Astrocyte (in vitro differentiated cells and primary cell): ENCODE results near the gene EMX1. TPM values are rescaled to one million over a fixed set of nuclear protein-coding genes. Genes with fewer than 3 reads are reported as not detected.

Experiments
- DNase-seq: peaks from one replicate; pipeline ENCODE4 v3.0.0-alpha.2; 2010; ENCODE audit warnings: low read depth
- FAIRE-seq: peaks from 2 replicates; lab custom pipeline; 2011; peaks lifted over from hg19 to GRCh38; lab: Jason Lieb, UNC
- H2AFZ ChIP-seq: 2 replicates; pipeline ENCODE4 v1.6.0; 2012; ENCODE audit warnings: low read depth, low read length, inconsistent platforms
- H3K27ac ChIP-seq: 2 replicates; pipeline ENCODE4 v1.5.1; 2011; ENCODE audit warnings: low read depth, low read length, inconsistent platforms
- H3K27me3 ChIP-seq: 2 replicates; pipeline ENCODE4 v1.6.0; 2011; ENCODE audit warnings: low read length, inconsistent platforms; ENCODE audit not compliant: insufficient read depth
- H3K36me3 ChIP-seq: 2 replicates; pipeline ENCODE4 v1.5.1; 2011; ENCODE audit warnings: low read length, inconsistent platforms; ENCODE audit not compliant: insufficient read depth
- H3K4me1 ChIP-seq: 2 replicates; pipeline ENCODE4 v1.5.1; 2011; ENCODE audit warnings: low read length, inconsistent platforms; ENCODE audit not compliant: insufficient read depth
- H3K4me2 ChIP-seq: 2 replicates; pipeline ENCODE4 v1.6.0; 2012; ENCODE audit warnings: low read length, inconsistent platforms
- H3K4me3 ChIP-seq: 2 replicates; pipeline ENCODE4 v1.5.1; 2011; ENCODE audit warnings: low read depth, mild to moderate bottlenecking, low read length, inconsistent platforms; ENCODE audit not compliant: insufficient read depth
- H3K79me2 ChIP-seq: 2 replicates; pipeline ENCODE4 v1.6.0; 2012; ENCODE audit warnings: mild to moderate bottlenecking, low read length, inconsistent platforms; ENCODE audit not compliant: insufficient read depth
- H3K9ac ChIP-seq: 2 replicates; pipeline ENCODE4 v1.6.0; 2012; ENCODE audit warnings: mild to moderate bottlenecking, low read length, inconsistent platforms
- H3K9me3 ChIP-seq: 2 replicates; pipeline ENCODE4 v1.5.1; 2012; ENCODE audit warnings: low read depth, mild to moderate bottlenecking, low read length, inconsistent platforms; ENCODE audit not compliant: insufficient read depth
- H4K20me1 ChIP-seq: 2 replicates; pipeline ENCODE4 v1.6.0; 2012; ENCODE audit warnings: low read length, inconsistent platforms; ENCODE audit not compliant: insufficient read depth
- H3K27ac Mint-ChIP-seq: one replicate; pipeline ENCODE4 v1.8.0; 2021; ENCODE audit warnings: mild to moderate bottlenecking, mixed read lengths; ENCODE audit not compliant: unreplicated experiment
- H3K27me3 Mint-ChIP-seq: one replicate; pipeline ENCODE4 v1.8.0; 2021; ENCODE audit warnings: low read depth, mixed read lengths; ENCODE audit not compliant: unreplicated experiment
- H3K36me3 Mint-ChIP-seq: one replicate; pipeline ENCODE4 v1.8.0; 2021; ENCODE audit warnings: low read depth, mixed read lengths; ENCODE audit not compliant: unreplicated experiment
- H3K4me1 Mint-ChIP-seq: one replicate; pipeline ENCODE4 v1.8.0; 2021; ENCODE audit warnings: low read depth, mixed read lengths; ENCODE audit not compliant: unreplicated experiment
- H3K4me3 Mint-ChIP-seq: one replicate; pipeline ENCODE4 v1.8.0; 2021; ENCODE audit warnings: mild to moderate bottlenecking, moderate library complexity, mixed read lengths; ENCODE audit not compliant: unreplicated experiment
- H3K9me3 Mint-ChIP-seq: one replicate; pipeline ENCODE4 v1.8.0; 2021; ENCODE audit warnings: mild to moderate bottlenecking, mixed read lengths; ENCODE audit not compliant: unreplicated experiment
- CTCF ChIP-seq: IDR thresholded peaks from 2 replicates; pipeline ENCODE4 v1.5.1; 2011; ENCODE audit warnings: low read depth, mild to moderate bottlenecking, inconsistent platforms, low read length, moderate library complexity; ENCODE audit not compliant: insufficient read depth
- EZH2 ChIP-seq: IDR thresholded peaks from 2 replicates; pipeline ENCODE4 v1.6.1; 2012; ENCODE audit warnings: mild to moderate bottlenecking, low read length, inconsistent platforms; ENCODE audit not compliant: insufficient read depth
- total RNA-seq: library from RNA; stranded (reverse); gene quantifications from 2 replicates; pipeline ENCODE4 v1.2.1, GENCODE V29; 2021

The EMX1 gene
- total RNA-seq, 1 donor from 2014 or later: 0.48 TPM

- Histone ChIP-seq H4K20me1 (peaks cover 8% of the 10 kb centered on the region), H2AFZ (no peak overlapping the region), H3K4me1 (no peaks in the 10 kb centered on the region), H3K36me3 (no peaks in the 10 kb centered on the region), H3K27me3 (no peaks in the 10 kb centered on the region), H3K9ac (no peak overlapping the region), H3K79me2 (no peaks in the 10 kb centered on the region), H3K4me3 (no peak overlapping the region), H3K9me3 (no peaks in the 10 kb centered on the region), H3K27ac (no peak overlapping the region), H3K4me2 (no peak overlapping the region)
- H3K36me3 Mint-ChIP-seq: peaks cover 30% of the 10 kb centered on the region
- FAIRE-seq (no peak), DNase-seq (no peak)
- H3K27ac Mint-ChIP-seq: no peak overlapping the region
- peaks cover 37% of the 10 kb centered on the region for H3K27me3 Mint-ChIP-seq
- TF ChIP-seq EZH2: no peak
- TF ChIP-seq CTCF: no peak
- H3K4me1 Mint-ChIP-seq: peaks cover 5% of the 10 kb centered on the region
- H3K4me3 Mint-ChIP-seq: no peak overlapping the region
- H3K9me3 Mint-ChIP-seq: peaks cover 7% of the 10 kb centered on the region
Measured at GRCh38 chr2:72963423-72964145, 46.3 kb downstream of the EMX1 start.

- Histone ChIP-seq H4K20me1 (peaks cover 8% of the 10 kb centered on the region), H2AFZ (no peak overlapping the region), H3K9ac (no peak overlapping the region), H3K4me2 (no peak overlapping the region), H3K27ac (no peak overlapping the region), H3K79me2 (no peaks in the 10 kb centered on the region), H3K4me3 (no peak overlapping the region), H3K27me3 (no peaks in the 10 kb centered on the region), H3K9me3 (no peaks in the 10 kb centered on the region), H3K4me1 (no peaks in the 10 kb centered on the region), H3K36me3 (no peaks in the 10 kb centered on the region)
- FAIRE-seq (no peak), DNase-seq (no peak)
- Mint-ChIP-seq H3K4me1 (peaks cover 5% of the 10 kb centered on the region), H3K36me3 (peaks cover 28% of the 10 kb centered on the region), H3K9me3 (peaks cover 7% of the 10 kb centered on the region), H3K4me3 (no peak overlapping the region), H3K27me3 (peaks cover 34% of the 10 kb centered on the region), H3K27ac (no peak overlapping the region)
- TF ChIP-seq EZH2 (no peak), CTCF (no peak)
Measured at GRCh38 chr2:72964146-72964525, 46.8 kb downstream of the EMX1 start.

- Mint-ChIP-seq H3K27ac (no peak overlapping the region), H3K4me1 (peaks cover 5% of the 10 kb centered on the region), H3K4me3 (no peak overlapping the region), H3K36me3 (peaks cover 21% of the 10 kb centered on the region), H3K27me3 (peaks cover 28% of the 10 kb centered on the region), H3K9me3 (peaks cover 4% of the 10 kb centered on the region)
- H3K27ac ChIP-seq: no peak overlapping the region
- H3K4me1 ChIP-seq: no peaks in the 10 kb centered on the region
- H3K79me2 ChIP-seq: no peaks in the 10 kb centered on the region
- no peaks in the 10 kb centered on the region for H3K36me3 ChIP-seq
- no peaks in the 10 kb centered on the region for H3K9me3 ChIP-seq
- H3K9ac ChIP-seq: no peak overlapping the region
- peaks cover 8% of the 10 kb centered on the region for H4K20me1 ChIP-seq
- TF ChIP-seq CTCF (no peak), EZH2 (no peak)
- H2AFZ ChIP-seq: no peak overlapping the region
- no peak overlapping the region for H3K4me2 ChIP-seq
- H3K4me3 ChIP-seq: no peak overlapping the region
- no peak for DNase-seq
- no peak for FAIRE-seq
- H3K27me3 ChIP-seq: no peaks in the 10 kb centered on the region
Measured at GRCh38 chr2:72965016-72965415, 47.7 kb downstream of the EMX1 start.
